NCI-H748 (cell line): ENCODE data around the gene ZNF76.
A peak's percentile ranks its signal among the peaks of the same experiment; 100 is the strongest.
"Not testable (repeated sequence)": the region's sequence is repeated elsewhere in the genome, so short reads cannot be mapped to it uniquely, and the experiment has no call there.

Source experiments
- DNase-seq: peaks from one replicate; lab custom pipeline; 2025; ENCODE audit not compliant: unreplicated experiment; lab: John Stamatoyannopoulos, UW

The ZNF76 gene

GRCh38 chr6:35327349-35328027 is 68.0 kb downstream of the ZNF76 start:
- DNase-seq: peak; percentile 66

DNA sequence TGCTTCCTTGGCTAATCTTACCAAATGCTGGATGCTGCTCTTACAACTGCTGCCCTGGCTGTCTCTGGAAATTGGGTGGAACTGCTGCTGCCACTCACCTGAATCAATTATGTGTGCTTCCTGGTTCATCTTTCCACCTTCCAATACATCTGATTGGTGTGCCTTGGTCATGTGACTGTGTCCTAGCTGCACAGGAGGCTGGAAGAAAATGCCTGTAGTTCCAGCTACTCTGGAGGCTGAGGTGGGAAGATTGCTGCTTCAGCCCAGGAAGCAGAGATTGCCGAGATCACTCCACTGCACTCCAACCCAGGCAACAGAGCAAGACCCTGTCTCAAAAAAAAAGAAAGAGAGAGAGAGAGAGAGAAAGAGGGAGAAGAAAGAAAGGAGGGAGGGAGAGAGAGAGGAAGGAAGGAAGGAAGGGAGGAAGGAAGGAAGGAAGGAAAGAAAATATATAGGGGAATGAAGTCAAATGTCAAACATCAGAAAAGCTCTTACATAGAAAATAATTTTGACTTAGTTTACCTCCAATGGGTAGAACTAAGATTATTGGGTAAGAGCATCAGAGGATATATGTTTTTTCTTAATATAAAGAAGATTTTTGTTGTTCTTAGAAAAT is 68.7 kb downstream of the ZNF76 start:
- DNase-seq: no peak

DNA sequence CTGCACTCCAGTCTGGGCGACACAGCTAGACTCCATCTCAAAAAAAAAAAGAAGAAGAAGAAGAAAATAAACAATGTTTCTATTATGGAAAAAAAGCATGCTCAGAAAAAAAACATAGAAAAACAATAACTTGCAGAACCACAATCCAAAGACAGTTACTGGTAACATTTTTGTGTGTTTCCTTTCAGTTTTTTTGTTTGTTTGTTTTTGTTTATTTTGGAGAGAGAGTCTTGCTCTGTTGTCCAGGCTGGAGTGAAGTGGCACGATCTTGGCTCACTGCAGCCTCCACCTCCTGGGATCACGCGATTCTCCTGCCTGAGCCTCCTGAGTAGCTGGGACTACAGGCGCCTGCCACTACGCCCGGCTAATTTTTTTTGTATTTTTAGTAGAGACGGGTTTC is 69.4 kb downstream of the ZNF76 start:
- DNase-seq: not testable (repeated sequence)

GRCh38 chr6:35330541-35331119 is 71.1 kb downstream of the ZNF76 start:
- DNase-seq: no peak

GRCh38 chr6:35332074-35332887 is 72.7 kb downstream of the ZNF76 start:
- peak; percentile 92 for DNase-seq

GRCh38 chr6:35341557-35341956 is 82.0 kb downstream of the ZNF76 start:
- no peak for DNase-seq

GRCh38 chr6:35342258-35343091 is 82.9 kb downstream of the ZNF76 start, which contains the start of gene PPARD:
Gene PPARD (plus strand): TSS chr6:35342558. CDS start chr6:35411088, 68,530 bp downstream.
- DNase-seq: peak; percentile 95

DNA sequence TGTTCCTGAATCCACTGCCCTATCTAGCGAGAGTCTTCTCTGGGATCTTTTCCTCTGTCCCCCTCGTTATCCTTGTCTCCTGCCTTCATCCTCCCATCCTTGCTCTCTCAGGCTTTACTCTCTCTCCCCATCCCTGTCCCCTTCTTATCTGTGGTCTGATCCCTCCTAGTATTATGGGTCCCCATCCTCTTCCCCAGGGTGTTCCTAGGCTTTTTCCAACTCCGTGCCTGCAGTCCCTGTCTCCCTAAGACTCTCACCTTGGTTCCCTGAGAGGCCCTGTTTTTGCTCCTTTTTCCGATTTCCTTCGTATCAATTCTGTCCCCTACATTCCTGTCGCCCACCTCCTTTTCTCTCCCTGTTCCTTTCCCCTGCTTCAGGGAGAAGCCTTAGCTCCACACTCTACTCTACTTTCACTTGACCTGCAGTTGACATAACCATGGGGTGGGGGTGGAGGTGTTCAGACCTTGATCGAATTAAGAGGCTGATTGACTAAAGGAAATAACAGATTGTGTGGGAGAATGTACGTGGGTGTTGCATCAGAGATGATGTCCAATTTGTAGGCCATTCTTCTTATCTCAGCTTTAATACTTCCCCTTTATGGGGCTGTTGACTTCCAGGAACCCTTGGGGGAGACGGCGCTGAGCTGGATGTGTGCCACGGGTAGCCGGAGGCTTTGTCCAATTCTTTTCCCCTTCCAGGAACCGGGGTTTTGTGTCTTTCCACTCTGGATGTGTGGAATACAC is 83.7 kb downstream of the ZNF76 start:
- no peak for DNase-seq

DNA sequence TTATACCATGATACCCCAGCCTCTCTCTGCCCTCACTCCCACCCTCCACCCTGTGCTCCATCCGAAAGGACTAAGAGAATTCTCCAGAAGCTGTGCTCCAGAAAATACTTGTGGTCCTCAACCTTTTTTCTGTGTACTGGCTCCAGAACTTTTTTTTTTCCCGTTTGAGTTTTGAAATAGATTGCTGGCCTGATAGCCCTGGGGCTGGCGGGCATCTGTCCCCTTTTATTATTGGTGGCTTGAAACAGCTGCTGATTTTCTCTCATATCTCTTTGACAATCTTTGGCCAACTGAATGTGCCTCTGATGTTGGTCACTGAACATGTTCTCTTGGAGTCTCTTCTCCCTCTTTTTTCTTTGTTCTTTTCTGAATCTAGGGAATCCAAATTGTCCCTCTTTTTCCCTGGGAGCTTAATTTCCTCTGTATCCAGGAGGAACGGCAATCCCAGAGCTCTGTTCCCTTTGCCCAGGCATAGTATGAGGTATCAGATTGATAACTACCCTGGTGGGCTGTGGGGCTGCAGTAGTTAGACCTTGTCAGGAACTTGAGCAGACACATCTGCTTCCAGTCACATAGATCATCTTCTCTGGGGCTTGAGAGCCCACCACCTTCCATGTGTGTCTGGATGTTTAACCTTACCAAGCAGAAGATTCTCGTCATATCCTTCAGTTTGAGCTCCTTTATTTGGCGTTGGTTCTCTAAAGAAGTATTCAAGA is 84.5 kb downstream of the ZNF76 start:
- no peak for DNase-seq
